Diencephalon (tissue), 1 donor: ENCODE measurements around the gene PIWIL1. TPM values are rescaled to one million over a fixed set of nuclear protein-coding genes. Genes with fewer than 3 reads are reported as not detected.

ENCODE experiments used
- total RNA-seq: library from RNA; depleted of rRNA; stranded (reverse); fragments of >200 nt; gene quantifications from one replicate; pipeline ENCODE4 v1.2.3, GENCODE V29; 2014

PIWIL1 gene
- 0.23 TPM for total RNA-seq

DNA sequence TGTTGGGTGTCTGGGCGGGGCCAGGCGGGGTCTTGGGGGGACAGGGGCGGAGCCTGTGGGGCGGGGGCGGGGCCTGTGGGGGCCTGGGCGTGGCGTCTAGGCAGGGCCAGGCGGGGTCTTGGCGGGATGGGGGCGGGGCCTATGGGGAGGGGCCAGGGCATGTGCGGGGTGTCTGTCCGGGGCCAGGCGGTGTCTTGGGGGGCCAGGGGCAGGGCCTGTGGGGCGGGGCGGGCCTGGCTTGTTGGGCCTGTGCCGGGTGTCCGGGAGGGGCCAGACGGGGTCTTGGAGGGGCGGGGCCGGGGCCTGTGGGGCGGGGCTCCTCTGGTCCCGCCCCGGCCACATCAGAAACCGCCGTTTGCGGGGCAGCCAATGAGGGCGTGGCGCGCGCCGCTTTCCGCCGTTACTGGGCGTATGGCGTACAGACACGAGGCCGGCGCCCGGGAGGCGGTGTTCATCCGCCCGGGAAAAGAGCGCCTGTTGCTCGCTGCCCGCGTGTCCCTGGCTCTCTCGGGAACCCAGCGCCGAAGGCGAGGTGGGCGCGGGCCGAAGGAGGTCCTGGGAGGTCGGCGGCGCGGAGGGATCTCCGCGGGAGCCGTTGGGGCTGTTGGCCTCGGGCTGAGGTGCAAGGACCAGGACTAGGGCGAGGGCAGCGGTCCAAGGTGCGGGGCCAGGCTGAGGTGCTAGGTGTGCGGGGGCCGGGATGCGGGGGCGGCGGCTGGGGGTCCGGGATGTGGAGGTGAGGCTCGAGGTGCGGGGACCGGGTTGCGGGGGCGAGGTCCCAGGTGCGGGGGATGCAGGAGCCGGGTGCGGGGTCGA, at the start of gene PIWIL1:
PIWIL1 (plus strand) TSS at position 400 of the 816 bp plus-strand sequence. CDS start 4,705 bp downstream, outside the sequence.

Other genes starting within 250 kb of the PIWIL1 start
- 2.5 TPM for gene FZD10, start 175.4 kb upstream of the PIWIL1 start, total RNA-seq